ENCODE results near the gene SHF. TPM values are rescaled to one million over a fixed set of nuclear protein-coding genes. Genes with fewer than 3 reads are reported as not detected.

Gene SHF
- total RNA-seq, 1 experiment from 2014 or later = 14.3 TPM

DNA sequence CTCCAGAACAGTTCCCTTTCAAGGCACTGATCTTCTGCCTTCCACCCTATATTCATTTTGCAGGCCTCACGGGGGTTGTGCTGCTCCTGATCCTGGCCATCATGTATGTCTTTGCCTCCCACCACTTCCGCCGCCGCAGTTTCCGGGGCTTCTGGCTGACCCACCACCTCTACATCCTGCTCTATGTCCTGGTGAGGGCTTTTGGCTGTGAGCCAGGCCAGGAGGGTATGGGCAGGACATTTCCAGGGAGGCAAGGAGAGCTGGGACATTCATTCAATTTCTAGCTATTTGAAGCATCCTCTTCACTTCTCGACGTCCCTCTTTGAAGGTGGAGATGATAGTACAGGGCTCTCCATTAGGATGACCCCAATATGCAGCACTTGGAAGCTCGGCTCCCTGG, 32.0 kb downstream of the SHF start:
- in situ Hi-C loops (cut with HindIII; ENCODE audit: low pct_unique_long_range_greater_than_20kb, low sequenced_read_pairs) = no loop called here
- no peak for DNase-seq (ENCODE audit: low read depth)

DNA sequence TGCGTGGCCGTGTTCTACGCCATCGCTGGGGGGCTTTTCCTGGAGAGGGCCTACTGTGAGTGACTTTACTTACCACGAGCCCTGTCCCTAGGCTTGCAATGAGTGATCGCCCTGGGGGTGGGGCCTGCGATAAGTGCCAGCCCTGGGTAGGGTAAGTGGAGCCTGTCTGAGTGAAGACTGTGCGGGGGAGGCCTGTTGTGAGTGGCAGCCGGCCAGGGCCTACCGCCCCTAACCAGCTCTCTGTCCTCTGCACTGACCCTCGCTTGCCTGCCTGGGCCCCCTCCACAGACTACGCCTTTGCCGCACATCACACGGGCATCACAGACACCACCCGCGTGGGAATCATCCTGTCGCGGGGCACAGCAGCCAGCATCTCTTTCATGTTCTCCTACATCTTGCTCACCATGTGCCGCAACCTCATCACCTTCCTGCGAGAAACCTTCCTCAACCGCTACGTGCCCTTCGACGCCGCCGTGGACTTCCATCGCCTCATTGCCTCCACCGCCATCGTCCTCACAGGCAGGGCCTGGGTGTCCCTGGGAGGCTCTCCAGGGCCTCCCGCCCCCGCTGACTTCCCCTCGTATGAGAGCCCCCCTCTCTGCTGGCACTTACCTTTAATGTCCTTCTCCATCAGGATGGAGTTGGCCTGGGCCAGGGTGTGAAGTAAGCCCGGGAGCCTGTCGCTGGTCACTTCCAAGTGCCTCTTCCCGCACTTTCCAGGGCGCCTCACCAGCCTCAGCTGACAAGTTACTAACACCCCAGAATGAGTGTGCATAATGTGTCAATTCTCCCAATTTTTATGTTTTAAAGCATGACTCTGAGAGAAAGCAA, 35.6 kb downstream of the SHF start:
- DNase-seq (ENCODE audit: low read depth) = no peak
- in situ Hi-C loops (cut with HindIII; ENCODE audit: low pct_unique_long_range_greater_than_20kb, low sequenced_read_pairs) = no loop called here

DNA sequence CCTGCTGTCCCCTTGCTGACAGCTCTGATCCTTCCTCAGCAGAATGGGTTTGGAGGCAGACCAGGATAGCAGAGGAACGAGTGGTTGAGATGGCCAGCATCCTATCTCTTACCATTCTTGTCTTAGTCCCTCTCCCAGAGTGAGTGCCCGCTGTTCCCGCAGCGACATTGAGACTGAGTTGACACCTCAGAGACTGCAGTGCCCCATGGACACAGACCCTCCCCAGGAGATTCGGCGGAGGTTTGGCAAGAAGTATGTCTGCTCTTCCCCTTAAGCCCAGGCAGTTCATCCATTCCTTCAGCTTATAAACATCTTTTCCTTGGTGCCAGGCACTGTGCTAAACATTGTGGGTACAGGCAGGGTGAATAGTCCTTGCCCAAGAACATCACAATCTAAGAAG, 36.8 kb downstream of the SHF start:
- in situ Hi-C loops (cut with HindIII; ENCODE audit: low pct_unique_long_range_greater_than_20kb, low sequenced_read_pairs) = no loop called here
- no peak for DNase-seq (ENCODE audit: low read depth)

DNA sequence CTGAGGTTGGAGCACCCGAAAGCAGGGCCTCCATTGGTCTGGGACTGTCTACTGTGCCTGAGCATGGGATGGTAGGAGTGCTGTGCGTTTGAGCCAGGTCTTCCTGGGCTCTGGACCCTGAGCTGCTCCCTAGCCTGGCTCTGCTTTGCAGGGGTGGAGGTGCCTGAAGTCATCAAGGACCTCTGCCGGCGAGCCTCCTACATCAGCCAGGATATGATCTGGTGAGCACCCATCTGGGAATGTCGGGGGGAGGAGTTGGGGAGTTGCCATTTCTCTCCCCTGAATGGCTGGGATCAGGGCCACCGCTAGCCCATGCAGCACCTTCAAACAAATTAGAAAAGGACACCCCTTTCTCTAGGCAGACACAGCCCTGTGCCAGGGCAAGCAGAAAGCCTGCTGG, 37.3 kb downstream of the SHF start:
- no peak for DNase-seq (ENCODE audit: low read depth)
- in situ Hi-C loops (cut with HindIII; ENCODE audit: low pct_unique_long_range_greater_than_20kb, low sequenced_read_pairs) = no loop called here

DNA sequence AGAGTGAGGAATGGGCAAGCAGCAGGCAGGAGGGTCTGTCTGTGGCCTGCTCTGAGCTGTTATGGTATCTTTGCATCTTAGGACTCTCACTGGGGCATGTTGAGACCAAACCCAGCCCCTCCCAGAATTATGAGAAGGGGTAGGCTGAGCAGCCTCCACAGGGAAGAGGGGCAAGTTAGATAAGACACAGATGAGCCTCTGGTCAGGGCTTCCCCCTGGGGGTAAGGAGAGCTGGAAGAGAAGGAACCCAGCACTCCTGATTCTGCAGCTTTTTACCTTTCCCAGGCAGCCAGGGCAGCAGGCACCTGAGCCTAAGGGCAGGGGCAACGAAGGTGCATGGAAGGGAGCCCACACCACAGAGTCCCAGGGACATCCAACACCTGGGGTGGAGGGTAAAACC, 38.7 kb downstream of the SHF start:
- no peak for DNase-seq (ENCODE audit: low read depth)
- in situ Hi-C loops (cut with HindIII; ENCODE audit: low pct_unique_long_range_greater_than_20kb, low sequenced_read_pairs) = no loop called here

DNA sequence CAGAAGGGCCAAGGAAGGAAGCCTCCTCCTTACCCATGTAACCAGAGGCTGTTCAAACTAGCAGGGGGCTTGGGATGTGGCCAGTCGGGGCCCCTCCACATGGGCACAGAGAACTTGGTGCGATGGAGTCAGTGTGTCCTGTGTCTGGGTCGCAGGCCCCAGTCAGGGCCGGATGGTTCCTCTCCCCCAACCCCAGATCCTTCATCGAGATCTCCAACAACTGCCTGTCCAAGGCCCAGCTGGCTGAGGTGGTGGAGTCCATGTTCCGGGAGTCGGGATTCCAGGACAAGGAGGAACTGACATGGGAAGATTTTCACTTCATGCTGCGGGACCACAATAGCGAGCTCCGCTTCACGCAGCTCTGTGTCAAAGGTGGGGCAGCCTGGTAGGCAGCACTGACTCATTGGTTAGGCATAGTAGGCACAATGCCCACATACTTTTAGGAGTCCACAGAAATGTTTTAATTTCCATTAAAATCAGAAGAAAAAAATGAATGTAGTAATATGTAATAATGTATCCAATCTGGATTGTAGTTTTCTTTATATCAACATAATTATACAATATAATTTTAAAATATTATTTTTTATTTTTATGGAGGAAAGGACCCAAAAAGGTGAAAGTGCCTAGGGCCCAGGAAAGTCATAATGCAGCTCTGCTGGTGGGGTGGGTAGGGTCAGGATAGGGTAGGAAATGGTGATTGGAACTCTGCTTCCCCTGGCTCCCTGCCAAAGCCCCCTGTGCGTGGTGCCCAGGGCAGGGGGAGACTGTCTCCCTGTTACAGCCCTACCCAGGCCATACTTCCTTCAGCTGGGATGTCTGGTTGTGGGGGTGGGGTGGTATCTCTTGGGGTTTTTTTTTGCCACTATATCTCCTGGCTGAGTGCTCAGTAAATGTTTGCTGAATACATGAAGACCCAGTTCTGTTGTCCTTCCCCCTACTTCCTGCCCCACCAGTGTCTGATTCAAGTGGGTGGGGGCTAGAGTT, 39.4 kb downstream of the SHF start:
- in situ Hi-C loops (cut with HindIII; ENCODE audit: low pct_unique_long_range_greater_than_20kb, low sequenced_read_pairs) = no loop called here
- DNase-seq (ENCODE audit: low read depth) = no peak

DNA sequence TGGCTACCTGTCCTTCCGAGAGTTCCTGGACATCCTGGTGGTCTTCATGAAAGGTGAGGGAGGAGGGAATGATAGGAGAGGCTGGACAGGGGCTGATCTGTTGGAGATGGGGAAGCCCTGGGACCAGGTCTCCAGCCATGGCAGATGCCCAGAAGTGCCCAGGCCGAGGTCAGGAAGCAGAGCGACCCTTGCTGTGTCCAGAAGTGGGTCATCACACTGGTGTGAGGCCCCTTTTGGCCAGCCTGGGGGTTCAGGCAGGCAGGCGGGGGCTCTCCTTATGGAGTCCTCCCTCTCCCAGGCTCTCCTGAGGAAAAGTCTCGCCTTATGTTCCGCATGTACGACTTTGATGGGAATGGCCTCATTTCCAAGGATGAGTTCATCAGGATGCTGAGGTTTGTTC, 40.2 kb downstream of the SHF start:
- in situ Hi-C loops (cut with HindIII; ENCODE audit: low pct_unique_long_range_greater_than_20kb, low sequenced_read_pairs) = no loop called here
- DNase-seq (ENCODE audit: low read depth) = no peak

DNA sequence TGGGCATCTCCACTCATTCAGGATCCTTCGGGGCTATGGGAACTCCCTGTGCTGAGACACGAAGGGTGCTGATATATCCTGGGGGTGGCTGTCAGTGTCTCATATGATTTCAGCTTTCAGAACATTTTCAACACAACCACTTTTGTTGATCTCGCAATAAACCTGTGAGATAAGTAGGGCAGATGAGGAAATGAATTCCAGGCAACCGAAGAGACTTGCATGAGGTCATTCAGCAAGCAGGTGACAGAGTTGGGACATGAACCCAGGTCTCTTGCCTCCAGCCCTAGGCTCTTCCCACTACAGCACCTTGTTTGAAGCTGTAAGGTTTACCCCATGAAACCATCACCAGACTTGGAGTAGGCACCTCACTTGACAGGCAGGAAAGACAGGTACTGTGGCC, 41.4 kb downstream of the SHF start:
- in situ Hi-C loops (cut with HindIII; ENCODE audit: low pct_unique_long_range_greater_than_20kb, low sequenced_read_pairs) = no loop called here
- no peak for DNase-seq (ENCODE audit: low read depth)

DNA sequence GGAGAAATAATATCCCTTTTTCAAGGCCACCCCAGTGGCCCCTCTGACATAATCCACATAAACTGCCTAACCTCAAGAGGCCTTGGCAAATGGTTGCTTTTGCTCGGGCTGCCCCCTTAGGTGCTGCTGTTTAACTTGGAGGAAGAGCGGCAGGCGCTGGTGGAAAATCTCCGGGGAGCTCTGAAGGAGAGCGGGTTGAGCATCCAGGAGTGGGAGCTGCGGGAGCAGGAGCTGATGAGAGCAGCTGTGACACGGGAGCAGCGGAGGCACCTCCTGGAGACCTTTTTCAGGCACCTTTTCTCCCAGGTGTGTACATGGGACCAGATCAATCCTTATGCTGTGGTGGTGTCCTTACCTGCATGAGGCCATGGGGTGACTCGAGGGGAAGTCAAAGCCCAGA, 43.0 kb downstream of the SHF start:
- in situ Hi-C loops (cut with HindIII; ENCODE audit: low pct_unique_long_range_greater_than_20kb, low sequenced_read_pairs) = no loop called here
- DNase-seq (ENCODE audit: low read depth) = no peak

DNA sequence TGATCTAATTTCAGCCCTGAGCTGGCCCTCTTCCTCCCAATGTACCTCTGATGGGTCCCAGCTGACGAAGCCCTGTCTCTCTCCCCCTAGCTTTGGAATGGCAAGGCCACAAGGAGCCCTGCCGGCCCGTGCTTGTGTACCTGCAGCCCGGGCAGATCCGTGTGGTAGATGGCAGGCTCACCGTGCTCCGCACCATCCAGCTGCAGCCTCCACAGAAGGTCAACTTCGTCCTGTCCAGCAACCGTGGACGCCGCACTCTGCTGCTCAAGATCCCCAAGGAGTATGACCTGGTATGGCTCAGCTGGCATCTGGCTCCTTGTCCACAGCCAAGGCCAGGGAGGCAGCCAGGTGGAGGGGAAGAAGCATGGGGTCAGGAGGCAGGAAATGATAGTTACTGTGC, 43.8 kb downstream of the SHF start:
- no peak for DNase-seq (ENCODE audit: low read depth)
- in situ Hi-C loops (cut with HindIII; ENCODE audit: low pct_unique_long_range_greater_than_20kb, low sequenced_read_pairs) = no loop called here

DNA sequence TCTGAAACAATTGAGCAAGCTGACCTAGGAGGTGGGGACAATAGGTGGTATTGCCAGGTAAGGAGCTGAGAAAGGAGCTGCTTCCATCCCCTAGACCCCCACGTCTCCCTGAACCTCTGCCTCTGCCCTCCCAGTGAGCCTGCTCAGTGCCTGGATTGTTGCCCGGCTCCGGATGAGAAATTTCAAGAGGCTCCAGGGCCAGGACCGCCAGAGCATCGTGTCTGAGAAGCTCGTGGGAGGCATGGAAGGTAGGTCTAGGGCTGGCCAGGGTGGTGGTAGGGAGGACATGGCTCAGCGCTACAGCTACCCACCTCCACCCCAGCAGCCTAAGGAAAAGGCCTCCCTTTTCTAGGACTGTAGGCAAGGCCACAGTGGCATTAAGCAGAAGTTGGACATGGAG, 44.7 kb downstream of the SHF start:
- in situ Hi-C loops (cut with HindIII; ENCODE audit: low pct_unique_long_range_greater_than_20kb, low sequenced_read_pairs) = no loop called here
- DNase-seq (ENCODE audit: low read depth) = no peak

DNA sequence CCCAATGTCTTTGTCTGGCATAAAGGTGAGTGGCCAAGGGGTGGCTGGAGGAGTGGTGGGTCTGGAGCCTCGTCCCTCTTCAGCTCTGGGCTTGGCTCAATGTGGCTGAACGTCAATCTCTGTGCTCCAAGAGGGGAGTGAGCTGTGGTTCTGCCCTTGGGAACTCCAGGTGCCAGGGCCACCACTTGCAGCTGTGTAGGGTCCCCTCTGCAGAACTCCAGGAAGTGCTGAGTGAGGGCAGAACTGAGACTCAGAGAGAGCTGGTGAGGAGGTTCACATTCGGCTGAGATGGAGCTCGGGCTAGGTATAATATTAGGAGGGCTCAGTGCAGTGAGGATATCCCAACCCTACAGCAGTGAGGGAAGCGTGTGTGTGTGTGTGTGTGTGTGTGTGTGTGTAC, 46.4 kb downstream of the SHF start:
- in situ Hi-C loops (cut with HindIII; ENCODE audit: low pct_unique_long_range_greater_than_20kb, low sequenced_read_pairs) = no loop called here
- DNase-seq (ENCODE audit: low read depth) = no peak

DNA sequence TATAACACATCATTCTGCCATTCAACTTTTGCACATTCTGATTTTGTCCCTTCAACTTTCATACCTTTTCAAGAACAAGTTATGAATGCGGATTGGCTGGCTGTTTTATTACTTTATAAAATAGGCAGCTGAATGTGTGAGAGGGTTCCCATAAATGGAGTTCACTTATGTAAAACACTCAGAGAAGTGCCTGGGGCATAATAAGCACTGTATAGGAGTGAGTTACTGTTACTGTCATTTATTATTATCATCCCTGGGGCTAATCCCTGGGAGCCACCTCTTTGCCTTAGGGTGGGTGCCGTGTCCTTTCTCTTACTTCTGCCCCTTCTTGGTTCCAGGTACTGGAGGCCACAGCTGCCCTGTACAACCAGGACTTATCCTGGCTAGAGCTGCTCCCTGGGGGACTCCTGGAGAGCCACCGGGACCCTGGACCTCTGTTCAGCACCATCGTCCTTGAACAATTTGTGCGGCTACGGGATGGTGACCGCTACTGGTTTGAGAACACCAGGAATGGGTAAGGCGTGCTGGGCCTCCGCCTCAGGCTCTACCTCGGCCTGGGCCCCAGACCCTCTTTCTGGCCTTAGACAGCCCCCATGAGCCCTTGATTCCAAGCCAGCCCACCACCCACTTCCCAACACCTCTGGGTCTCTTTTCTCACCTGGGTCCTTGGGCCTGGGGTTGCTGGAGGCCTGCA, 47.1 kb downstream of the SHF start:
- in situ Hi-C loops (cut with HindIII; ENCODE audit: low pct_unique_long_range_greater_than_20kb, low sequenced_read_pairs) = no loop called here
- DNase-seq (ENCODE audit: low read depth) = no peak

DNA sequence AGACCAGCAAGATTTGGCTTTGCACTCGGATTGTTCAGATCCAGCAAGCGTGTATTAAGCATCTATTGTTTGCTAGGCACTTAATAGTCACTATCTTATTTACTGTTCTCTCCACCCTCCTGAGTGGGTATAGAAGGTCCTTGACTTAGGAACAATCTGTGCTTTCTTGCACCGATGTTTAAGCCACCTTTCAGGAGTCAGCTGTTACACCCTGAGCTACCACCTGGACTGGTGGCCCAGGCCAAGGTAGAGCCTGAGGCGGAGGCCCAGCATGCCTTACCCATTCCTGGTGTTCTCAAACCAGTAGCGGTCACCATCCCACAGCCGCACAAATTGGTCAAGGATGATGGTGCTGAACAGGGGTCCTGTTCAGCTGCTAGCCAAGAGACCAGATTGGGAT, 48.0 kb downstream of the SHF start:
- in situ Hi-C loops (cut with HindIII; ENCODE audit: low pct_unique_long_range_greater_than_20kb, low sequenced_read_pairs) = no loop called here
- no peak for DNase-seq (ENCODE audit: low read depth)

DNA sequence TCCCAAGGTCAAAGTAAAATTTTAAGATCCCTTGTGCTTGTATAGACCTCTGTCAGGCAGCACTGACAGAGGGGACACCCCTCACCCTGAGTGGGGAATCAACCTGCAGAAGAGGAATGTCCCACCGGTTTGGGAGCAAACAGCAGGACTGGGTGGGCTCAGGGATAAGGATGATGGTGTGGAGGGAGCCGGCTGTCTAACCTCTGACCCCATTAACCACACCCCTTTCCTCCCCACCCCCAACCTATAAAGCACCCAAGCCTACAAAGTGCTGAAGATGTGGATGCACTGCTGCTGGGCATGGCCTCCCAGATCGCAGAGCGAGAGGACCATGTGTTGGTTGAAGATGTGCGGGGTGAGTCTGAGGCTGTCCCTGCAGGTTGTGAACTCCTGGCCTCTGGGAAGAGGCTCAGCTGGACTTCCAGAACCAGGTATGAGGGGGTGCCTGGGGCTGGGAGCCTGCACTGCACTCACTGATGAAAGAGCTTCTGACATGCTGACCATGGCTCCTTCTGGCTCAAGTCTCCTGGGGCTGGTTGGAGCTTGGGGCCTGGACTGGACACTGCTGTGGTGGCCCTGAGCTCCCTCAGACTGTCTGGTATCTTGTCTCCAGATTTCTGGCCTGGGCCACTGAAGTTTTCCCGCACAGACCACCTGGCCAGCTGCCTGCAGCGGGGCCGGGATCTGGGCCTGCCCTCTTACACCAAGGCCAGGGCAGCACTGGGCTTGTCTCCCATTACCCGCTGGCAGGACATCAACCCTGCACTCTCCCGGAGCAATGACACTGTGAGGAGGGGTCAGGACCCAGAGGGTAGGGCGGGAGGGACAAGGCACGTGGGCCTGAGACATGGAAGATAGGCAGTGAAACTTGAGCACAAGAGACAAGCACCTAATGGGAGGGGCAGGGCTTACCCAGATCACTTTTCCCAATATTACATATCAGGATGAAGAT, 48.7 kb downstream of the SHF start:
- DNase-seq (ENCODE audit: low read depth) = no peak
- in situ Hi-C loops (cut with HindIII; ENCODE audit: low pct_unique_long_range_greater_than_20kb, low sequenced_read_pairs) = no loop called here

DNA sequence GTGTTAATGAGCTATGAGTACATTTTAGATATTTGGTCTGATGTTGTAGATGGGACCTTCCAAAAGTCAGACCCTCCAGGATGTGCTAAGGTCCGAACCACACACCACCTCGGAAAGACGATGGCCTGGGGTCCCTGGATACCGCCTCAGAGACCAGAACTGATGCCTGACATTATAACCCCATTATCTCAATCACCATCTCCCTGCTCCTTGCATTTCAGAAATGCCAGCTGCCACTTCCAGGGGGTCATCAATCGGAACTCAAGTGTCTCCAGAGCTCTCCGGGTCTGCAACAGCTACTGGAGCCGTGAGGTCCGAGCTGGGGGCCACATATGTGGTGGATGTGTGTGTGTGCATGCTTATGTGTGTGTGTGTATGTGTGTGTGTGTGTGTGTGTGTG, 50.1 kb downstream of the SHF start:
- DNase-seq (ENCODE audit: low read depth) = no peak
- in situ Hi-C loops (cut with HindIII; ENCODE audit: low pct_unique_long_range_greater_than_20kb, low sequenced_read_pairs) = no loop called here

DNA sequence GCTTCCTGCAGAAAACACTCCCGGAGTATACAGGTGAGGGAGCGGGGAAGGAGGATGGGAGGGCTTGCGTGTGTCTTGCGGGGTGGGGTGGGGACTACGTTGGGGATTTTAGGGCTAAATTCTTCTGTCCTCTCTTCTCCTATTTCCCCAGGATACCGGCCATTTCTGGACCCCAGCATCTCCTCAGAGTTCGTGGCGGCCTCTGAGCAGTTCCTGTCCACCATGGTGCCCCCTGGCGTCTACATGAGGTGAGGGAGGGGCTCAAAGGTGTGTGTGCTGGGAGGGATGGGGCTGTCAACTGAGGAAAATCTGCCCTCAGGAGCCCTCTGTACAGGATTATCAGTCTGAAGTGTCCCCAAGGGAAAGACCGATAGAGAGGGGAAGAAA, 51.4 kb downstream of the SHF start:
- in situ Hi-C loops (cut with HindIII; ENCODE audit: low pct_unique_long_range_greater_than_20kb, low sequenced_read_pairs) = no loop called here

More for the DNA sequence above, 51.4 kb downstream of the SHF start:
- no peak for DNase-seq (ENCODE audit: low read depth)
